GM18526 (cell line): ENCODE results near the gene KLF4.

Experiments used
- POLR2A ChIP-seq: IDR thresholded peaks from 3 replicates; pipeline ENCODE4 v1.6.1; 2011; ENCODE audit not compliant: insufficient read length; ENCODE audit errors: extremely low read depth

Gene KLF4

GRCh38 chr9:107491081-107492053 is 1.8 kb upstream of the KLF4 start:
- no peak for TF ChIP-seq POLR2A

- no peak for TF ChIP-seq POLR2A
Measured at GRCh38 chr9:107489144-107489673, 360 bp downstream of the KLF4 start.

GRCh38 chr9:107488375-107489143 is 1.0 kb downstream of the KLF4 start:
- no peak for TF ChIP-seq POLR2A

- TF ChIP-seq POLR2A: no peak
Measured at GRCh38 chr9:107487521-107488374, 1.8 kb downstream of the KLF4 start.

- no peak for TF ChIP-seq POLR2A
Measured at GRCh38 chr9:107486674-107487520, 2.7 kb downstream of the KLF4 start.

- TF ChIP-seq POLR2A: no peak
Measured at GRCh38 chr9:107485458-107486043, 4.0 kb downstream of the KLF4 start.

GRCh38 chr9:107484117-107484723 is 5.3 kb downstream of the KLF4 start:
- TF ChIP-seq POLR2A: no peak

GRCh38 chr9:107483666-107484065 is 5.9 kb downstream of the KLF4 start:
- no peak for TF ChIP-seq POLR2A

GRCh38 chr9:107481035-107481434 is 8.5 kb downstream of the KLF4 start:
- TF ChIP-seq POLR2A: no peak

- TF ChIP-seq POLR2A: no peak
Measured at GRCh38 chr9:107480386-107480789, 9.2 kb downstream of the KLF4 start.

- TF ChIP-seq POLR2A: no peak
Measured at GRCh38 chr9:107478805-107479204, 10.8 kb downstream of the KLF4 start.

- no peak for TF ChIP-seq POLR2A
Measured at GRCh38 chr9:107474124-107474523, 15.4 kb downstream of the KLF4 start.
